Thoracic aorta (tissue), 2 donors: Measurements from ENCODE around the gene EPHB2. TPM values are rescaled to one million over a fixed set of nuclear protein-coding genes. Genes with fewer than 3 reads are reported as not detected.

Source experiments
- ATAC-seq: fragments of 150-250 bp; one replicate; pipeline ENCODE4 v1.8.0; 2017; ENCODE audit warnings: low read depth; ENCODE audit not compliant: insufficient number of reproducible peaks, low FRiP score
- DNase-seq: peaks from one replicate; pipeline ENCODE4 v3.0.0-alpha.2; 2020; ENCODE audit warnings: low spot score
- H3K27ac ChIP-seq, 2 donors: fragments of 200-600 bp; sonication (generic); 1 replicate in 1 of 2; 2 replicates in 1 of 2; pipeline ENCODE4 v1.5.1; 2016; ENCODE audit warnings: mild to moderate bottlenecking in 2 of 2, moderate library complexity in 2 of 2
- H3K27me3 ChIP-seq: fragments of 200-600 bp; sonication (generic); replicated peaks from 2 replicates; pipeline ENCODE4 v1.6.0; 2016; ENCODE audit warnings: mild to moderate bottlenecking; ENCODE audit not compliant: insufficient read depth
- H3K36me3 ChIP-seq: fragments of 200-600 bp; sonication (generic); one replicate; pipeline ENCODE4 v1.5.1; 2016
- H3K4me1 ChIP-seq, 2 donors: fragments of 200-600 bp; sonication (generic); 1 replicate in 1 of 2; 2 replicates in 1 of 2; pipeline versions ENCODE4 v1.5.1 to v1.6.0; 2016; ENCODE audit warnings: low read depth in 2 of 2, mild to moderate bottlenecking in 1 of 2; ENCODE audit not compliant: control insufficient read depth in 1 of 2
- H3K4me3 ChIP-seq: fragments of 200-600 bp; sonication (generic); 2 replicates; pipeline ENCODE4 v1.5.1; 2016; ENCODE audit warnings: mild to moderate bottlenecking
- H3K9me3 ChIP-seq: fragments of 200-600 bp; sonication (generic); 2 replicates; pipeline ENCODE4 v1.5.1; 2016
- total RNA-seq, 2 donors: library from RNA; depleted of rRNA; stranded (reverse); fragments of >200 nt; gene quantifications; one replicate each; pipeline versions ENCODE4 v1.1.0 to v1.2.3, GENCODE V29; 2016
- TF ChIP-seq, protein P1 (sequence below): fragments of 200-600 bp; sonication (generic); IDR thresholded peaks from one replicate; pipeline ENCODE4 v1.5.1; 2019; ENCODE audit warnings: antibody characterized with exemption

Gene EPHB2
- total RNA-seq, 2 donors from 2014 or later, result 9.3 to 10.0 TPM

DNA sequence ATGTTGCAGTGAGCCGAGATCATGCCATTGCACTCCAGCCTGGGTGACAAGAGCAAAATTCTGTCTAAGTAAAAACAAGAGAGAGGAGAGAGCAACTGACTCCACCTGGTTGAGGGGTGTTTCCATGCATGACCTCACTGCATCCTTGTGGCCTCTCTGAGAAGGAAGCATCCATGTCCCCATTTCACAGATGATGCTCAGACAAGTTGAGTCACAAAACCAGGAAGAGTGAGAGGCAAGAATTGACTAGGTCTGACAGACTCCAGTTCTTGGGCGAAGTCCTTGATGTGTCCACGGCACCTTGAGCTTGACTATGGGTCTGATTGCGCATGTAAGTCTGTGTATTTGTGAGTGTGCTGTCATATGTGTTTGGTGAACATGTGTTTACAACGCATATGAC lies 156.2 kb downstream of the EPHB2 start:
- TF ChIP-seq, protein P1, sequence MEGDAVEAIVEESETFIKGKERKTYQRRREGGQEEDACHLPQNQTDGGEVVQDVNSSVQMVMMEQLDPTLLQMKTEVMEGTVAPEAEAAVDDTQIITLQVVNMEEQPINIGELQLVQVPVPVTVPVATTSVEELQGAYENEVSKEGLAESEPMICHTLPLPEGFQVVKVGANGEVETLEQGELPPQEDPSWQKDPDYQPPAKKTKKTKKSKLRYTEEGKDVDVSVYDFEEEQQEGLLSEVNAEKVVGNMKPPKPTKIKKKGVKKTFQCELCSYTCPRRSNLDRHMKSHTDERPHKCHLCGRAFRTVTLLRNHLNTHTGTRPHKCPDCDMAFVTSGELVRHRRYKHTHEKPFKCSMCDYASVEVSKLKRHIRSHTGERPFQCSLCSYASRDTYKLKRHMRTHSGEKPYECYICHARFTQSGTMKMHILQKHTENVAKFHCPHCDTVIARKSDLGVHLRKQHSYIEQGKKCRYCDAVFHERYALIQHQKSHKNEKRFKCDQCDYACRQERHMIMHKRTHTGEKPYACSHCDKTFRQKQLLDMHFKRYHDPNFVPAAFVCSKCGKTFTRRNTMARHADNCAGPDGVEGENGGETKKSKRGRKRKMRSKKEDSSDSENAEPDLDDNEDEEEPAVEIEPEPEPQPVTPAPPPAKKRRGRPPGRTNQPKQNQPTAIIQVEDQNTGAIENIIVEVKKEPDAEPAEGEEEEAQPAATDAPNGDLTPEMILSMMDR, result no peak
- H3K4me3 ChIP-seq, result no peak overlapping the region
- DNase-seq (no peak), ATAC-seq (no peak)
- H3K36me3 ChIP-seq, result no peaks in the 10 kb centered on the region
- H3K4me1 ChIP-seq, result peaks cover 0 to 6% of the 10 kb centered on the region in 2 donors
- H3K27ac ChIP-seq, result no peak overlapping the region
- no peaks in the 10 kb centered on the region for H3K9me3 ChIP-seq
- no peaks in the 10 kb centered on the region for H3K27me3 ChIP-seq

DNA sequence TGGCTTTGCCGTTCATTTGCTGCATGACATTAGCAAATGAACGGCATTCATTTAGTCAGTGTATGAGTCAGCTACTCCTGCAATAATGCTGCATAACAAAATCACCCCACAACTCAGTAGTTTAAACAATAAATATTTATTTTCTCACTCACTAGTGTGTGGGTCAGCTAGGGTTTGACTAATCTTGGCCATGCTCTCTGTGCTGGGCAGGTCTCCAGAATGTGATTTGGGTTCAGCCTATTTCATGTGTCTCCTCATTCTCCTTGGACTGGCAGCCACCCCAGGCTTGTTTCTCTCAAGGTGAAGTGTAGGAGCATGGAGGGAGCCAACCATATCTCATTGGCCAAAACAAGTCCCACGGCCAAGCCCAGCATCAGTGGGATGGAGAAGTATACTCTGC lies 157.7 kb downstream of the EPHB2 start:
- DNase-seq (no peak), ATAC-seq (no peak)
- Histone ChIP-seq H3K4me3 (no peak overlapping the region), H3K4me1 (peaks cover 0 to 6% of the 10 kb centered on the region in 2 donors), H3K27me3 (no peaks in the 10 kb centered on the region), H3K36me3 (no peaks in the 10 kb centered on the region), H3K27ac (no peak overlapping the region), H3K9me3 (no peaks in the 10 kb centered on the region)
- TF ChIP-seq, protein P1, result no peak

DNA sequence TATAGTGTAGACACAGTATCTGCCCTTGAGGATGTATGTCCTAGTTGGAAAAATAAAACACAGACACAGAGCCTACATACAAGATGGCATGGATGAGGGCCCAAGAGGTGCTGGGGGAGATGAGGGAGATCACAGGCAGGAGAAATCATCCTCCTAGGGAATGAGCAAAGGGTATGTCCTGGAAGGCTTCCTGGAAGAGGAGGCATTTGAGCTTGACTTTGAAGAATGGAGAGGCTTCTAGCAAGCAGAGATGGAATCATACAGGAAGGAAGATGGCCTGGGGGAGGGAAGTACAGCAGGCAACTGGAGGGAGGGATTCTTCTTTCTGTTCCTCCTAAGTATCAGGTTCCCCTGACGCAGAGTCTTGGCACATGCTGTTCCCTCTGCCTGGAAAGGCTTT lies 158.7 kb downstream of the EPHB2 start:
- Histone ChIP-seq H3K4me1 (peaks cover 0 to 6% of the 10 kb centered on the region in 2 donors), H3K27me3 (no peaks in the 10 kb centered on the region), H3K36me3 (no peaks in the 10 kb centered on the region), H3K4me3 (no peak overlapping the region), H3K27ac (no peak overlapping the region), H3K9me3 (no peaks in the 10 kb centered on the region)
- ATAC-seq (no peak), DNase-seq (no peak)
- TF ChIP-seq, protein P1, result no peak

DNA sequence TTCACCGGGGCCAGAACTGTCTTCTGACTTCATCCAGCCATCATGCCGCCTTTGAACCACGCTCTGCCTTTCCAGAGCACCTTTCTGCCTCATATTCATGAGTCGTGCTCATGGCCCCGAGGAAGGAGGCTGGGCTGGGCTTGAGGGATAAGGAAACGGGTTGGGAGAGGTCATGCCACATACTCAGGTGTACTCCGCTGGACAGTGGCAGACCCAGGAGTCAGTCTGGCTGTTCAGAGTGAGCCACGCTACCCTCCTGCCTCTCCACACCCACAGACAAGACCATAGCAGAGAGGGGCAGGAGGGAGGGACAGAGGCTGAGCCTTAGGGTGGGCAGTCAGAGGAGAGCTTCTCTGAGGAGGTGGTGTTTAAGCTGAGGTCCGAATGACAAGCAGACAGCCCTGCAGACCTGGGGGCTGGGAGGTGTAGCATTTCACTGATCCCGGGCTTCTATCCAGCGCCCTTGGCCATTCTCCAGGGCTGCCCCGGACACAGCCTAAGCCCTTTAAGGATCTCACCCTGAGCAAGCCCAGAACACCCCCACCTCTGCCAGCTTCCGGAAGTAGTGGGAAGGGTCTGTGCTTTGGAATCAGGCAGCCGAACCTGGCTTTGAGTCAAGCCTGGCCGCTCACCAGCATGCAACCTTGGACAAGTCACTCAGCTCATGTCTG lies 159.7 kb downstream of the EPHB2 start:
- ATAC-seq, result no peak

DNA sequence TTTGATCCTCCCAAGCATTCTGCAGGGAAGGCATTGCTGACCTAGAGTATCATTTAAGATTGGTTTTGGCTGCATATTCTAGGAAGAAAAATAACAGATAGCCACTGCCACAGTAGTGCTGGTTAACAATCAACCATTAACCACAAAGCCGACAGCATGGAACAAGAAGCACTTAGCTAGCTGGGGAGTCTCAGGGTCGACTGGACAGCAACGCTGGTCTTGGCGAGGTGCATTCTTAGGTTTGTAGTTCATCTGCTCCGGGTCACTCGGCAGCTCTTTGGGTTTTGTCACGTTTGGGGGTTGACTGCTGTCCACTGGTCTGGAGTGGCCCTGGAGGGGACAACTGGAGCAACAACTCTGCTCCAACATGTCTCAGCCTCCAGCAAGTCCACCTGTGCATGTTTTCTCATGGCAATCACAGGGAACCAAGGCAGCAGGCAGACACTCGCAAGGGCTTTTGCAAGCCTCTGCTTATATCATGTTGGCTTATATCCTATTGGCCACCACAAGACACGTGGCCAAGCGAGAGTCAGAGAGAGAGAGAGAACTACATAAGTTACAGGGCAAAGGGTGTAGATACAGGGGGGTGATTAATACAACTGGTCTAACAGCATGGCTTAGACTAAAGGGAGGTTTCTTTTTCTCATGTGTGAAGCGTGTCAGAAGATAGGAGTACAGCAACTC lies 162.5 kb downstream of the EPHB2 start:
- Histone ChIP-seq H3K36me3 (no peaks in the 10 kb centered on the region), H3K9me3 (no peaks in the 10 kb centered on the region), H3K27me3 (no peaks in the 10 kb centered on the region), H3K4me1 (peaks cover 0 to 6% of the 10 kb centered on the region in 2 donors), H3K4me3 (no peak overlapping the region), H3K27ac (no peak overlapping the region)
- DNase-seq (no peak), ATAC-seq (no peak)
- TF ChIP-seq, protein P1, result no peak

More for the DNA sequence above, 159.7 kb downstream of the EPHB2 start:
- DNase-seq, result no peak
- Histone ChIP-seq H3K27me3 (no peaks in the 10 kb centered on the region), H3K36me3 (no peaks in the 10 kb centered on the region), H3K4me1 (peaks cover 0 to 6% of the 10 kb centered on the region in 2 donors), H3K9me3 (no peaks in the 10 kb centered on the region), H3K4me3 (no peak overlapping the region), H3K27ac (no peak overlapping the region)
- TF ChIP-seq, protein P1, result no peak
